ENCODE measurements around the gene TFCP2L1. TPM values are rescaled to one million over a fixed set of nuclear protein-coding genes. Genes with fewer than 3 reads are reported as not detected.

TFCP2L1 gene
- total RNA-seq, 2 donors from 2014 or later: 0.02 TPM; not detected in 1

DNA sequence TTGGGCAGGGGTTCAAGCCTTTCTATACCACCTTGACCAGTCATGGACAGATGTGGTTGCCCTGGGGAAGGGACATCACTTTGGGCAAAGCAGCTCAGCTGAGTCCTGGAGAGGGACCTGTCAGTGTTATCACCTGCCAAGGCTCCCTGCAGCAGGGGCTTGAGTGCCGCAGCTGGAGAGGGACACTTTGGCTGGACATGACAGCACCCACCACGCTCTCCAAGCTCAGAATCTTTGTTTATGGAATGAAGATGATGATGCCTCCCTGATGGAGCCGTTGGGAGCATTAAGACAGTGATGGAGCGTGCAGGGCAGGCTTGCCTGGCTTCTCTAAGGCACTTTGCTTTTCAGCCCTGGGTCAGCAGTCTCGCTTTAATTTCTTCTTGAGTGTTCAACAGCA is 4.3 kb upstream of the TFCP2L1 start:
- ATAC-seq: no peak
- no peak for DNase-seq
- peaks cover 38% of the 10 kb centered on the region for H3K27me3 Mint-ChIP-seq
- peaks cover 2% of the 10 kb centered on the region for H3K36me3 Mint-ChIP-seq (ENCODE audit: low read depth)
- no peak overlapping the region for H3K4me3 Mint-ChIP-seq
- no peak overlapping the region for H3K27ac Mint-ChIP-seq
- H3K9me3 ChIP-seq (ENCODE audit: control insufficient read depth, low read length, poor library complexity, severe bottlenecking): no peaks in the 10 kb centered on the region
- peaks cover 5% of the 10 kb centered on the region for H3K4me1 Mint-ChIP-seq

DNA sequence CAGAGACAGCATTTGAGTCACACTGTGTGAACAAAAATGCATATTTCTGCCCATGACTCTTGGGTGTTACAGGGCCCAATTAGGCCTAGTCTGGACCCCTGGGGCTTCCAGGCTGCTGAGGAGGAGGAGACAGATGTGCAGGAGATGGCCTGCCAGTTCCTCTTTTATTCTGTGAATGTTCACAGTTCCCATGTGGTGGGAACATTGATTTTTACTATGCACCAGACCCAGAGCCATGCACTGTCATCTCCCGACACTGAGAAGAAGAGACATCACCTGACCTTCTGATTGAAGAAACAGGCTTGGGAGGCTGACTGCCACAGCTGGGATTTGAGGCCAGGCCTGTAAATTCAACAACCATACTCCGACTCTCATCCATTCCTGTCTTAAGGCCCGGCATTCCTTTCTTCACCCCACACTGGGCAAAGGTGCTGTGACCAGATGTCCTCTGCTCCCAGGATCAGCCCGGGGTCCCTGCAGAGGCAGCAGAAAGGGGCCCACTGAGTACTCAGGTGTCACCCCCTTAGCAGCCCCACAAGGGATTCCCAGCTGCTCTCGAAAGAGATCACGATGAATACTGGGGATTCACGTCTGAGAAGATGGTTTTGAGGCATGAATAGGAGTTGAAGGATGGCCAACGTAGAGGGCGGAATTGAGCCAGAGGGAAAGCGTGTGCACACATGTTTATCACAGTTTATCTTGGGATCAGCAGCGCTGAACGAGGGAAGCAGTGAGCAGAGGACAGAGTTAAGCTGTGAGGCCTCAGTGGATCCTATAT is 3.6 kb upstream of the TFCP2L1 start:
- H3K27me3 Mint-ChIP-seq: peaks cover 44% of the 10 kb centered on the region
- peaks cover 6% of the 10 kb centered on the region for H3K4me1 Mint-ChIP-seq
- no peak for ATAC-seq
- H3K36me3 Mint-ChIP-seq (ENCODE audit: low read depth): peaks cover 2% of the 10 kb centered on the region
- H3K4me3 Mint-ChIP-seq: no peak overlapping the region
- no peak for DNase-seq
- H3K27ac Mint-ChIP-seq: no peak overlapping the region
- H3K9me3 ChIP-seq (ENCODE audit: control insufficient read depth, low read length, poor library complexity, severe bottlenecking): no peaks in the 10 kb centered on the region

DNA sequence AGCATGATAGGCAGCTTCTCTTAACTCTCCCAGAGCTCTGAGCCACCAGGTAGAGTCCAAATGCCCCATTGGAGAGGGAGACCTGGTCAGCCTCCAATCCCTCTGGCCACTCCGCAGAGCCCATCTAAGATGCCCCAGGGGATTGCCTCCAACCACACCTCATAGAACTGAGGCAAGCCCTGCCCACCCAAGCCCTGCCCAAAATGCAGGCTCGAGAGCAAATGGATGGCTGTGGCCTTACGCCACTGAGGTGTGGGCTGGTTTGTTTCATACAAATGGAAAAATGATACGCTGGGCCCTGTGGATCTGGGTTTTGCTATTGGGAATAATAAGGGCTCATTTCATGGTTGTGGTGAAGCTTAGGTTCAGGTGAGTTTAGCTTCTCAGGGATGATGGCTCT is 3.0 kb upstream of the TFCP2L1 start:
- Mint-ChIP-seq H3K4me1 (peaks cover 6% of the 10 kb centered on the region), H3K36me3 (ENCODE audit: low read depth) (peaks cover 2% of the 10 kb centered on the region), H3K4me3 (no peak overlapping the region), H3K27ac (no peak overlapping the region), H3K27me3 (peaks cover 51% of the 10 kb centered on the region)
- ATAC-seq: no peak
- DNase-seq: no peak
- no peaks in the 10 kb centered on the region for H3K9me3 ChIP-seq (ENCODE audit: control insufficient read depth, low read length, poor library complexity, severe bottlenecking)

DNA sequence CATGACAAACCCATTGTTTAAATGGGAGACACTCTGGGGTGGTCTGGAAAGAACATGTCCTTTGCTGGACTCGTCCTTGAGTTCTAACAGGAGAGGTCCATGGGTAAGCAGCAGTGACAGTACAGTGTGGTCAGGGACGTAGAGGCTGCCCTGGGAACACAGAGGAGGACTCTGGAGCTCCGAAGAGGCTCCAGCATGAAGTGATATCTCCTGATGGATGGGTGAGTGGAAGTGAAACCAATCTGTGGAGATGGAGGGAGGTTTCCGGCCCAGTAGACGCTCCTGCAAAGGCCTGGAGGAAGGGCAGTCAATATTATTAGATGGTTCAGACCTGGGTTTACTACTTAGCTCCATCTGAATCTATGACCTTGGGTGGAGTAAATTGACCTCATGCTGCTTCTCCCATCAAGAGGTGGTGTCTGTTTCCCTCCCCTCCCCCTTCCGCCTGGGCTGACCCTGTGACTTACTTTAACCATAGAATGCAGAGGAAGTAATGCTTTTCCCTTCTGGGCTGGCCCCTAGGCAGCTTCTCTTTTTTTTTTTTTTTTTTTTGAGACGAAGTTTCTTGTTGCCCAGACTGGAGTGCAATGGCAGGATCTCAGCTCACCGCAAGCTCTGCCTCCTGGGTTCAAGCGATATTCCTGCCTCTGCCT is 2.3 kb upstream of the TFCP2L1 start:
- no peak for ATAC-seq
- DNase-seq: no peak
- no peaks in the 10 kb centered on the region for H3K9me3 ChIP-seq (ENCODE audit: control insufficient read depth, low read length, poor library complexity, severe bottlenecking)
- Mint-ChIP-seq H3K36me3 (ENCODE audit: low read depth) (peaks cover 2% of the 10 kb centered on the region), H3K27ac (no peak overlapping the region), H3K4me1 (peaks cover 6% of the 10 kb centered on the region), H3K27me3 (peaks cover 58% of the 10 kb centered on the region), H3K4me3 (no peak overlapping the region)

DNA sequence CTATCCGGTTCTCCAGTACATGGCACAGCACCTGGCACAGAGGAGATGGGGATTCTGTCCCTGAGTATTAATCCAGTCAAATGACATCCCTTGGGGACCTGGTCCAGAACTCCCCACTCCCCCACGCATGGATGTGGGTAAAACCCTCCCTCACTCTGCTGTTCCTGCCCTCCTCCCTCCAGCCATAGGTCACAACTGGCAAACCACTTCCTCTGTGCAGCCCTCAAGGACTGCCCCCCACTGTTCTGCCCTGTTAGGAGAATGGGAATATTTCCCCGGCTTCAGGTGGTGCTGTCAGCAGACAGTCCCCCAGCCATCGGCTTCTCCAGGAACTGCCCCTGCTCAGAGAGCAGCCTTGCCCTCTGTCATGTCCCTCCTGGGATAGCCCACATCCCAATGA is 1.5 kb upstream of the TFCP2L1 start:
- H3K4me3 Mint-ChIP-seq: peak overlapping the region; percentile 28
- ATAC-seq: no peak

DNA sequence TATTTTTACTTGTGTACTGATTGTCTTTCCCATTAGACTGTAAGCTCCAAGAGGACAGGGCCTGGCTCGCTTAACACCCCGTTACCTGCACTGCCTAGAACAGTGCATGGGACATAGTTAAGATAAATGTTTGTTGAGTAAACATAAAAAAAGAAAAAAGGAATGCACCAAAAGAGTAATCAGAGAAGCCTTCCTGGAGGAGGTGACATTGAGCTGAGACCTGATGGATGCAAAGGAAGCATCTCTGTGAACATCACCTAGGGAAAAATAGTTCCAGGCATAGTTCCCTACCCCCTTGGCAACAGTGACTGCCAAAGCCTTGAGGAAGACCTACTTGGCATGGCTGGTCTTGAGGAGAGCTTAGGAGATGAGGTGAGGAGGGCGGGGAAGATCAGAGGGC is 924 bp upstream of the TFCP2L1 start:
- H3K36me3 Mint-ChIP-seq (ENCODE audit: low read depth): peaks cover 2% of the 10 kb centered on the region
- H3K4me3 Mint-ChIP-seq: peak overlapping the region; percentile 82
- peaks cover 56% of the 10 kb centered on the region for H3K27me3 Mint-ChIP-seq
- no peak for ATAC-seq
- H3K27ac Mint-ChIP-seq: no peak overlapping the region
- H3K4me1 Mint-ChIP-seq: peaks cover 6% of the 10 kb centered on the region
- DNase-seq: no peak
- H3K9me3 ChIP-seq (ENCODE audit: control insufficient read depth, low read length, poor library complexity, severe bottlenecking): no peaks in the 10 kb centered on the region

More for the DNA sequence above, 1.5 kb upstream of the TFCP2L1 start:
- no peaks in the 10 kb centered on the region for H3K9me3 ChIP-seq (ENCODE audit: control insufficient read depth, low read length, poor library complexity, severe bottlenecking)
- H3K36me3 Mint-ChIP-seq (ENCODE audit: low read depth): peaks cover 2% of the 10 kb centered on the region
- peaks cover 58% of the 10 kb centered on the region for H3K27me3 Mint-ChIP-seq
- H3K27ac Mint-ChIP-seq: no peak overlapping the region
- peaks cover 6% of the 10 kb centered on the region for H3K4me1 Mint-ChIP-seq
- DNase-seq: no peak

DNA sequence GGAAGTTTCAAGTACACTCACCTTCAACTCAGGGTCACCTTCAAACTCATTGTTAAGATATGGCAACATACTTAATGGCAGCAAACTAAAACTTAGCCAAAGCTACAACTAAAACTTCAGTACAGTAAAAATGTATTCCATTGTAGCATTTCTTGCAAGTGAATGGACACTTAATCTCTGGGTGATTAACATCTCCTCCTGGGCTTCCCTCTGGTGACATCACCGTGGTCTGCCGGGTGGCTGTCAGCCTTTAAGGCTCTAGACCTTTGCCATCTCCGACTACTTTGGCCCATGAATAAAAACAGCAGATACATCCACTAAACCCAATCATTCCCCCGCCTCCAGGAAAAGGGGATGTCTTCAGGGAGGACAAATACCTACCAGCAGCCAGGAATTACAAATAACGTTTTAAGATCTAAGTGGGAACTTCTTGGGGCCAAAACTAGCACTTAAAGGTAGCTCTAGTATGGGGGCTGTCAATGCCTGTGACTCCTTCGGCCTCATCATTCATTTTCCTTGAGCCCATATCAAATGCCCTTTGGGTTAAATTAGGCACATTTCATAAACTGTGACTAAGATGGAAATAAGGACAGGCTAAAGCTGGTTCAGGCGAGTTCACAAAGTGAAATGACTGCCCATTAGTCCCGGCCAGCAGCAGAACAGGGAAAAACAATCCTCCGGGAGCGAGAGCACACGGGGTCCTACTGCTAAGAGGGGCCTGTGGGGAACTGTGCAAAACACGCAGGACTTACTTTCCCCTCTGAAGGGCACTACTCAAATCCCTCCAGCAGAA is 1.1 kb downstream of the TFCP2L1 start:
- peaks cover 6% of the 10 kb centered on the region for H3K4me1 Mint-ChIP-seq
- peaks cover 2% of the 10 kb centered on the region for H3K36me3 Mint-ChIP-seq (ENCODE audit: low read depth)
- no peaks in the 10 kb centered on the region for H3K9me3 ChIP-seq (ENCODE audit: control insufficient read depth, low read length, poor library complexity, severe bottlenecking)
- H3K27ac Mint-ChIP-seq: no peak overlapping the region
- ATAC-seq: no peak
- H3K4me3 Mint-ChIP-seq: peak overlapping the region; percentile 88
- DNase-seq: no peak
- peaks cover 55% of the 10 kb centered on the region for H3K27me3 Mint-ChIP-seq

DNA sequence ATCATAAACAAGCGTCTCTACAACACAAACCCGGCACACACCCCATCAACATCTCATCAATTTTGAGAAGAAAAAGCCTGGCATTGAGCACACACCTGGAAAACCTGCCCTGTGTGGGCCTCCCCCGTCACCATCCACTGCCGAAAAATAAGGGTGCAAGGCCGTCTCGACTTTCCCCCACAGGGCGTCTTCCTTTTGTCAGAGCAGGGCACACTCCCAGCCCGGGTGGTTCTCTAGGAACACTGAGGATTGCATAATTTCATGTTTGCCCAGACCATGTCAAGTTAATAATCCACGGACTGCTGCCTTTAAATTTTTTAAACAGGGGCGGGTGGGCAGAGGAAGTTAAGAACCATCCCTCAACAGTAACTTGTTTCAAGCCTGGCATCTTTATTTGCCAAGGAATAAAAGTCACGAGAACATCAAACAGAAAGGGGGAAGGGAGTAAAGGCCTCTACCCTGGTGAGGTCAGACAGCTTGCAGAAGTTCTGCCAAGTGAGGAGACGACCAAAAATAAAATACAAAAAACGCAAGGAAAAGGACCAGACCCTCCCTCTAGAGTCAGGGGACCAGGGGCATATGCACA is 2.1 kb downstream of the TFCP2L1 start:
- H3K4me1 Mint-ChIP-seq: peaks cover 6% of the 10 kb centered on the region
- H3K27ac Mint-ChIP-seq: no peak overlapping the region
- no peak for DNase-seq
- peaks cover 49% of the 10 kb centered on the region for H3K27me3 Mint-ChIP-seq
- no peak for ATAC-seq
- no peaks in the 10 kb centered on the region for H3K36me3 Mint-ChIP-seq (ENCODE audit: low read depth)
- H3K9me3 ChIP-seq (ENCODE audit: control insufficient read depth, low read length, poor library complexity, severe bottlenecking): no peaks in the 10 kb centered on the region
- peak overlapping the region; percentile 88 for H3K4me3 Mint-ChIP-seq

DNA sequence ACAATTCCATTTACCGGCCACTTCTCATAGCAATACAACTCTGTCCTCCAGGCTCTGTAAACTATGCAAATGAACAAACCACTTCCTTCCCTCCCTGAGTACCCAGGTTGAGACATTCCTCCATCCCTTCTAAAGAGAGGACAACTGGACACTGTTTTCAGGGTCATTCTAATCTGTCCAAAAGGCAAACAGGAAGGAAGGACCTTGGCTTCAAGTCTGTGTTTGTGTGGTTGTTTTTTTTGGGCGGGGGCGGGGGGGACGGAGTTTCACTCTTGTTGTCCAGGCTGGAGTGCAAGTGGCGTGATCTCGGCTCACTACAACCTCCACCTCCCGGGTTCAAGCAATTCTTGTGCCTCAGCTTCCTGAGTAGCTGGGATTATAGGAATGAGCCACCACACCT is 3.3 kb downstream of the TFCP2L1 start:
- H3K27me3 Mint-ChIP-seq: peaks cover 42% of the 10 kb centered on the region
- H3K36me3 Mint-ChIP-seq (ENCODE audit: low read depth): no peaks in the 10 kb centered on the region
- H3K4me1 Mint-ChIP-seq: peaks cover 6% of the 10 kb centered on the region
- H3K27ac Mint-ChIP-seq: no peak overlapping the region
- ATAC-seq: no peak
- no peak for DNase-seq
- no peak overlapping the region for H3K4me3 Mint-ChIP-seq
- H3K9me3 ChIP-seq (ENCODE audit: control insufficient read depth, low read length, poor library complexity, severe bottlenecking): no peaks in the 10 kb centered on the region

DNA sequence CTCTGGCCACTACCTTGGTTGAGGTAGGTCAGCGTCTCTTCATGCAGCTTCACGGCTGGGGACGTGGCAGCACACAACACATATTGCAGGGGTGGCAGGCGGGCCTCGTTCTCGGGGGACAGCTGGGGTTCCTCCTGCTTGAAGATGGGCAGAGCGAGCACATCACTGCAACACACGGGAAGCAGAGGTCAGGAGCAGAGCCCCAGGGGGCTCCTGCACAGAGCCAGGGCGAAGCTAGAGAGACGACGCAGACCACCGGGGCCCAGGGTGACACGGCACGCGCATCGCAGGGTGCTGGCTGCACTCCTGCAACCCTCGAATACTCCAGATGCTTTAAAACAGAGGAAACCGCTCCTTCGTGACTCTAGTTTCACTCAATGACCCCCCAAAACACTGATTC is 3.9 kb downstream of the TFCP2L1 start:
- no peak overlapping the region for H3K4me3 Mint-ChIP-seq
- H3K36me3 Mint-ChIP-seq (ENCODE audit: low read depth): no peaks in the 10 kb centered on the region
- peaks cover 6% of the 10 kb centered on the region for H3K4me1 Mint-ChIP-seq
- no peaks in the 10 kb centered on the region for H3K9me3 ChIP-seq (ENCODE audit: control insufficient read depth, low read length, poor library complexity, severe bottlenecking)
- H3K27me3 Mint-ChIP-seq: peaks cover 36% of the 10 kb centered on the region
- H3K27ac Mint-ChIP-seq: peak overlapping the region; percentile 45
- DNase-seq (no peak), ATAC-seq (no peak)

DNA sequence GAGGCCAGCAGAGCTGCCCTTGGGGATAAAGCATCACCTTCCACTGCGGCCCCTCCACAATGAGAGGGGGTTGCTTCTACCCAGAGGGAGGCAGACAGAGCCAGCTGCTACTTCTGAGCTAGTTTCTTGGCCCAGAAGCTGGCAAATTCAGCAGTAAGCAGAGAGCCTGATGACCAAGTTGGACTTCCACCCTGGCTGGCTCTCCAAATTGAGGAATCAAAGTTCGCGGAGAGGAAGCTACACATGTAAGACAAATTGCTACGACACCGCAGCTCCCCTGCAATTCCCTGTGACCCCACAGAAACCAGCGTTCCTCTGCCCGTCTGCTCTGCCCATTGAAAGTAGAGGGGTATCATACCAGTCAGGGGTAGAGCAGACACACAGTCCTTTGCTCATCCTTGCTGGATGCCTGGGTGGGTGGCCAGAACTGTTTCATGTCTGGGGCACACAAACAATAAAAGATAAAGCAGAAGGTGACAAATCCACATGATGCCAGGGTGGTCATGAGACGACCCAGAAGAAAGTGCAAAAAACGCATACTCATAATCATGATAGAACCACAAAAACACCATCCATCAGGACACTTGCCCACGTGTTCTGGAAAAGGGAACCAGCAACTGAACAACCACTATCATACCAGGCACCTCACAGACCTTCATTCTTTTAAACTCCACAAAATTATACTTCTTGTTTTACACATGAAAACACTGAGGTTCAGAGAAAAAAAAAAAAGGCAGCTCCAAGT is 5.4 kb downstream of the TFCP2L1 start:
- H3K27me3 Mint-ChIP-seq: peaks cover 28% of the 10 kb centered on the region
- H3K4me1 Mint-ChIP-seq: peaks cover 3% of the 10 kb centered on the region
- DNase-seq (no peak), ATAC-seq (no peak)
- H3K4me3 Mint-ChIP-seq: no peak overlapping the region
- no peaks in the 10 kb centered on the region for H3K9me3 ChIP-seq (ENCODE audit: control insufficient read depth, low read length, poor library complexity, severe bottlenecking)
- H3K27ac Mint-ChIP-seq: no peak overlapping the region
- no peaks in the 10 kb centered on the region for H3K36me3 Mint-ChIP-seq (ENCODE audit: low read depth)

DNA sequence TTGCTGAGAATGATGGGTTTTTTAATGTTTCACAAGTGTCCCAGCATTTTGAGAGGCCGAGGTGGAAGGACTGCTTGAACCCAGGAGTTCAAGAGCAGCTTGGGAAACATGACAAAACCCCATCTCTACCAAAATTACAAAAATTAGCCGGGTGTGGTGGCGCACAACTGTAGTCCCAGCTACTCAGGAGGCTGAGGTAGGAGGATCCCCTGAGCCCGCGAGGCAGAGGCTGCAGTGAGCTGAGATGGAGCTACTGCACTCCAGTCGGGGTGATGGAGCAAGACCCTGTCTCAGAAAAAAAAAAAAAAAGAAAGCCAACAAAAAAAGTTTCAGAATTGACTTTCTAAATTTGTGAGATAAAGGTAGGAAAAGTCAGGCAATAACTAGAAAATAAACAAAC is 8.7 kb downstream of the TFCP2L1 start:
- no peaks in the 10 kb centered on the region for H3K36me3 Mint-ChIP-seq (ENCODE audit: low read depth)
- H3K27ac Mint-ChIP-seq: no peak overlapping the region
- no peak for ATAC-seq
- DNase-seq: no peak
- H3K4me1 Mint-ChIP-seq: no peaks in the 10 kb centered on the region
- no peak overlapping the region for H3K4me3 Mint-ChIP-seq
- H3K9me3 ChIP-seq (ENCODE audit: control insufficient read depth, low read length, poor library complexity, severe bottlenecking): no peaks in the 10 kb centered on the region
- peaks cover 19% of the 10 kb centered on the region for H3K27me3 Mint-ChIP-seq

All from T-helper 17 cell (primary cell).